ENCODE results near the gene SOX13.

SOX13 gene

GRCh38 chr1:204106825-204107224 lies 33.9 kb downstream of the SOX13 start:
- no peak for DNase-seq (ENCODE audit: low read depth in 1 of 2, low spot score in 1 of 2)
- Histone ChIP-seq H3K27me3 (ENCODE audit: insufficient read depth, poor library complexity, severe bottlenecking) (peaks cover 1% of the 10 kb centered on the region), H3K27ac (replicated peaks) (no peak overlapping the region), H3K4me3 (replicated peaks; ENCODE audit: insufficient read depth, low read length) (no peak overlapping the region)
- no peak for TF ChIP-seq CTCF (IDR thresholded peaks at IDR 0.05; ENCODE audit: insufficient read depth, low read length)
- TF ChIP-seq SPI1 (IDR thresholded peaks at IDR 0.05; ENCODE audit: borderline replicate concordance, low read depth): no peak
- TF ChIP-seq POLR2AphosphoS5 (IDR thresholded peaks at IDR 0.05; ENCODE audit: low read depth): no peak
- TF ChIP-seq GABPA (IDR thresholded peaks at IDR 0.05; ENCODE audit: low read depth): no peak
- TF ChIP-seq REST (IDR thresholded peaks at IDR 0.05; ENCODE audit: insufficient replicate concordance, low read depth): no peak

- Histone ChIP-seq H3K27ac (replicated peaks) (no peak overlapping the region), H3K4me3 (replicated peaks; ENCODE audit: insufficient read depth, low read length) (no peak overlapping the region), H3K27me3 (ENCODE audit: insufficient read depth, poor library complexity, severe bottlenecking) (no peaks in the 10 kb centered on the region)
- no peak for DNase-seq (ENCODE audit: low read depth in 1 of 2, low spot score in 1 of 2)
- TF ChIP-seq SPI1 (IDR thresholded peaks at IDR 0.05; ENCODE audit: borderline replicate concordance, low read depth) (no peak), POLR2AphosphoS5 (IDR thresholded peaks at IDR 0.05; ENCODE audit: low read depth) (no peak), CTCF (IDR thresholded peaks at IDR 0.05; ENCODE audit: insufficient read depth, low read length) (no peak), GABPA (IDR thresholded peaks at IDR 0.05; ENCODE audit: low read depth) (no peak), REST (IDR thresholded peaks at IDR 0.05; ENCODE audit: insufficient replicate concordance, low read depth) (no peak)
Measured at GRCh38 chr1:204107892-204108291, 35.0 kb downstream of the SOX13 start.

- no peak for DNase-seq (ENCODE audit: low read depth in 1 of 2, low spot score in 1 of 2)
- no peak overlapping the region for H3K4me3 ChIP-seq (replicated peaks; ENCODE audit: insufficient read depth, low read length)
- no peak for TF ChIP-seq SPI1 (IDR thresholded peaks at IDR 0.05; ENCODE audit: borderline replicate concordance, low read depth)
- no peak for TF ChIP-seq REST (IDR thresholded peaks at IDR 0.05; ENCODE audit: insufficient replicate concordance, low read depth)
- TF ChIP-seq POLR2AphosphoS5 (IDR thresholded peaks at IDR 0.05; ENCODE audit: low read depth): no peak
- no peak for TF ChIP-seq CTCF (IDR thresholded peaks at IDR 0.05; ENCODE audit: insufficient read depth, low read length)
- TF ChIP-seq GABPA (IDR thresholded peaks at IDR 0.05; ENCODE audit: low read depth): no peak
- H3K27me3 ChIP-seq (ENCODE audit: insufficient read depth, poor library complexity, severe bottlenecking): no peaks in the 10 kb centered on the region
- no peak overlapping the region for H3K27ac ChIP-seq (replicated peaks)
Measured at GRCh38 chr1:204108312-204109141, 35.6 kb downstream of the SOX13 start.
